Osteocyte (in vitro differentiated cells): ENCODE results near the gene KIRREL2. TPM values are rescaled to one million over a fixed set of nuclear protein-coding genes. Genes with fewer than 3 reads are reported as not detected.
"Not testable (repeated sequence)": the region's sequence is repeated elsewhere in the genome, so short reads cannot be mapped to it uniquely, and the experiment has no call there.

ENCODE experiments used
- DNase-seq: peaks from one replicate; pipeline ENCODE4 v3.0.0; 2021; ENCODE audit warnings: mixed read lengths; ENCODE audit not compliant: unreplicated experiment; ENCODE audit errors: extremely low spot score
- H3K27ac Mint-ChIP-seq: one replicate; pipeline ENCODE4 v1.8.0; 2021; ENCODE audit warnings: mild to moderate bottlenecking, mixed read lengths; ENCODE audit not compliant: unreplicated experiment
- H3K27me3 Mint-ChIP-seq: one replicate; pipeline ENCODE4 v1.8.0; 2021; ENCODE audit warnings: mixed read lengths; ENCODE audit not compliant: unreplicated experiment
- H3K36me3 Mint-ChIP-seq: one replicate; pipeline ENCODE4 v1.8.0; 2021; ENCODE audit warnings: mixed read lengths; ENCODE audit not compliant: unreplicated experiment
- H3K4me1 Mint-ChIP-seq: one replicate; pipeline ENCODE4 v1.8.0; 2021; ENCODE audit warnings: mixed read lengths; ENCODE audit not compliant: unreplicated experiment
- H3K4me3 Mint-ChIP-seq: one replicate; pipeline ENCODE4 v1.8.0; 2021; ENCODE audit warnings: mild to moderate bottlenecking, moderate library complexity, mixed read lengths; ENCODE audit not compliant: unreplicated experiment
- H3K9me3 Mint-ChIP-seq: one replicate; pipeline ENCODE4 v1.8.0; 2021; ENCODE audit warnings: mixed read lengths; ENCODE audit not compliant: unreplicated experiment
- CTCF ChIP-seq: fragments of 200-600 bp; sonication (generic); IDR thresholded peaks from 2 replicates; pipeline ENCODE4 v1.5.0; 2021; ENCODE audit warnings: antibody characterized with exemption, mild to moderate bottlenecking, moderate library complexity
- total RNA-seq: library from RNA; stranded (reverse); gene quantifications from 2 replicates; pipeline ENCODE4 v1.2.1, GENCODE V29; 2021

Gene KIRREL2
- total RNA-seq, 1 donor from 2014 or later = not detected

- H3K4me3 Mint-ChIP-seq = no peak overlapping the region
- DNase-seq = no peak
- H3K27ac Mint-ChIP-seq = no peak overlapping the region
- H3K4me1 Mint-ChIP-seq = peaks cover 3% of the 10 kb centered on the region
- no peaks in the 10 kb centered on the region for H3K36me3 Mint-ChIP-seq
- no peaks in the 10 kb centered on the region for H3K27me3 Mint-ChIP-seq
- H3K9me3 Mint-ChIP-seq = no peaks in the 10 kb centered on the region
- TF ChIP-seq CTCF = no peak
Observed at GRCh38 chr19:35908973-35909683, 52.4 kb downstream of the KIRREL2 start.

- Mint-ChIP-seq H3K27me3 (peaks cover under 1% of the 10 kb centered on the region), H3K27ac (no peak overlapping the region), H3K9me3 (no peaks in the 10 kb centered on the region), H3K4me1 (peaks cover 3% of the 10 kb centered on the region), H3K4me3 (no peak overlapping the region), H3K36me3 (no peaks in the 10 kb centered on the region)
- no peak for DNase-seq
- no peak for TF ChIP-seq CTCF
Observed at GRCh38 chr19:35909684-35910035, 52.9 kb downstream of the KIRREL2 start.

GRCh38 chr19:35910355-35910754 lies 53.6 kb downstream of the KIRREL2 start:
- H3K27ac Mint-ChIP-seq = not testable (repeated sequence)

GRCh38 chr19:35911173-35911572 lies 54.5 kb downstream of the KIRREL2 start:
- no peak for DNase-seq
- no peaks in the 10 kb centered on the region for H3K4me1 Mint-ChIP-seq
- no peaks in the 10 kb centered on the region for H3K9me3 Mint-ChIP-seq
- TF ChIP-seq CTCF = no peak
- peaks cover 5% of the 10 kb centered on the region for H3K27me3 Mint-ChIP-seq
- H3K36me3 Mint-ChIP-seq = no peaks in the 10 kb centered on the region
- no peak overlapping the region for H3K27ac Mint-ChIP-seq
- H3K4me3 Mint-ChIP-seq = no peak overlapping the region

More at GRCh38 chr19:35910355-35910754, 53.6 kb downstream of the KIRREL2 start:
- H3K4me1 Mint-ChIP-seq, DNase-seq, H3K9me3 Mint-ChIP-seq, H3K36me3 Mint-ChIP-seq, H3K27me3 Mint-ChIP-seq, H3K4me3 Mint-ChIP-seq: not testable (repeated sequence)

- no peaks in the 10 kb centered on the region for H3K36me3 Mint-ChIP-seq
- peaks cover 5% of the 10 kb centered on the region for H3K27me3 Mint-ChIP-seq
- no peak for TF ChIP-seq CTCF
- DNase-seq = no peak
- H3K4me3 Mint-ChIP-seq = no peak overlapping the region
- no peak overlapping the region for H3K27ac Mint-ChIP-seq
- H3K9me3 Mint-ChIP-seq = no peaks in the 10 kb centered on the region
- no peaks in the 10 kb centered on the region for H3K4me1 Mint-ChIP-seq
Observed at GRCh38 chr19:35911790-35912189, 55.1 kb downstream of the KIRREL2 start.

- H3K4me1 Mint-ChIP-seq = no peaks in the 10 kb centered on the region
- TF ChIP-seq CTCF = no peak
- no peak overlapping the region for H3K4me3 Mint-ChIP-seq
- H3K27ac Mint-ChIP-seq = no peak overlapping the region
- no peaks in the 10 kb centered on the region for H3K9me3 Mint-ChIP-seq
- DNase-seq = no peak
- peaks cover 5% of the 10 kb centered on the region for H3K27me3 Mint-ChIP-seq
- no peaks in the 10 kb centered on the region for H3K36me3 Mint-ChIP-seq
Observed at GRCh38 chr19:35913589-35913988, 56.9 kb downstream of the KIRREL2 start.
